ENCODE measurements around the gene MUCL1.

Gene MUCL1

GRCh38 chr12:54891717-54892478 is 37.6 kb downstream of the MUCL1 start:
- DNase-seq (ENCODE audit: low read depth, low spot score), result no peak
